BE2C (cell line): ENCODE measurements around the gene PCDHGC4.
A peak's percentile ranks its signal among the peaks of the same experiment; 100 is the strongest.

ENCODE experiments used
- DNase-seq: peaks from one replicate; pipeline ENCODE4 v3.0.0-alpha.2; 2020
- H3K27me3 ChIP-seq: fragments of 250-450 bp; sonication (Bioruptor Pico); 2 replicates; pipeline ENCODE4 v1.5.1; 2020; ENCODE audit warnings: mild to moderate bottlenecking
- H3K36me3 ChIP-seq: fragments of 250-450 bp; sonication (Bioruptor Pico); 2 replicates; pipeline ENCODE4 v1.5.1; 2020; ENCODE audit warnings: mild to moderate bottlenecking
- H3K4me1 ChIP-seq: fragments of 250-450 bp; sonication (Bioruptor Pico); 2 replicates; pipeline ENCODE4 v1.5.1; 2020
- H3K4me3 ChIP-seq: 2 replicates; pipeline ENCODE4 v1.5.1; 2011; ENCODE audit warnings: low read depth, low read length
- H3K9me3 ChIP-seq: fragments of 250-450 bp; sonication (Bioruptor Pico); 2 replicates; pipeline ENCODE4 v1.5.1; 2020
- TF ChIP-seq, protein P1 (sequence below): IDR thresholded peaks from 2 replicates; pipeline ENCODE4 v1.5.1; 2012; ENCODE audit warnings: mild to moderate bottlenecking, low read depth, low read length

PCDHGC4 gene

DNA sequence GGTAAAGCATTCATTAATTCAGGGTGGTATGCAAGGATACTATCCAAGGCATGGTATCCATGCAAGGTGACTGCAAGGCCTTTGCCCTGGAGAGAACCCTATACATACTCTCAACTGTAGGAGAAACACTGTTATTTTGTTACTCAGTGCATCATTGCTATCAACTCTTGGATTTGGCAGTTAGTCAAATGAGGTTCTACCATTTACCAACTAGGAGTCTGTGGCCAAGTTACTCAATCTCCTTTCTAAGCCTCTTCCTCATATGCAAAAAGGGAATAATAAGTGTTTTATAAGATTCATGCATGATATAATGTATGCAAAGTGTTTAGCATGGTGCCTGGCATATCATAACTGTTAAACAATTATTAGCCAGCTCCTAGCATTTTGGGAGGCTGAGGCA, 5.1 kb upstream of the PCDHGC4 start:
- no peak for DNase-seq
- Histone ChIP-seq H3K4me3 (no peak overlapping the region), H3K27me3 (no peaks in the 10 kb centered on the region), H3K4me1 (peaks cover 5% of the 10 kb centered on the region), H3K36me3 (peaks cover 5% of the 10 kb centered on the region; the same call in 1 of the 2 replicates), H3K9me3 (no peaks in the 10 kb centered on the region)
- TF ChIP-seq, protein P1, sequence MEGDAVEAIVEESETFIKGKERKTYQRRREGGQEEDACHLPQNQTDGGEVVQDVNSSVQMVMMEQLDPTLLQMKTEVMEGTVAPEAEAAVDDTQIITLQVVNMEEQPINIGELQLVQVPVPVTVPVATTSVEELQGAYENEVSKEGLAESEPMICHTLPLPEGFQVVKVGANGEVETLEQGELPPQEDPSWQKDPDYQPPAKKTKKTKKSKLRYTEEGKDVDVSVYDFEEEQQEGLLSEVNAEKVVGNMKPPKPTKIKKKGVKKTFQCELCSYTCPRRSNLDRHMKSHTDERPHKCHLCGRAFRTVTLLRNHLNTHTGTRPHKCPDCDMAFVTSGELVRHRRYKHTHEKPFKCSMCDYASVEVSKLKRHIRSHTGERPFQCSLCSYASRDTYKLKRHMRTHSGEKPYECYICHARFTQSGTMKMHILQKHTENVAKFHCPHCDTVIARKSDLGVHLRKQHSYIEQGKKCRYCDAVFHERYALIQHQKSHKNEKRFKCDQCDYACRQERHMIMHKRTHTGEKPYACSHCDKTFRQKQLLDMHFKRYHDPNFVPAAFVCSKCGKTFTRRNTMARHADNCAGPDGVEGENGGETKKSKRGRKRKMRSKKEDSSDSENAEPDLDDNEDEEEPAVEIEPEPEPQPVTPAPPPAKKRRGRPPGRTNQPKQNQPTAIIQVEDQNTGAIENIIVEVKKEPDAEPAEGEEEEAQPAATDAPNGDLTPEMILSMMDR, result no peak

GRCh38 chr5:141483902-141484301, 928 bp upstream of the PCDHGC4 start:
- Histone ChIP-seq H3K4me3 (peak overlapping the region; percentile 78), H3K27me3 (no peaks in the 10 kb centered on the region), H3K9me3 (no peaks in the 10 kb centered on the region), H3K36me3 (peaks cover 38% of the 10 kb centered on the region), H3K4me1 (no peaks in the 10 kb centered on the region; the same call in none of the 2 replicates)
- TF ChIP-seq, protein P1, result no peak
- no peak for DNase-seq

DNA sequence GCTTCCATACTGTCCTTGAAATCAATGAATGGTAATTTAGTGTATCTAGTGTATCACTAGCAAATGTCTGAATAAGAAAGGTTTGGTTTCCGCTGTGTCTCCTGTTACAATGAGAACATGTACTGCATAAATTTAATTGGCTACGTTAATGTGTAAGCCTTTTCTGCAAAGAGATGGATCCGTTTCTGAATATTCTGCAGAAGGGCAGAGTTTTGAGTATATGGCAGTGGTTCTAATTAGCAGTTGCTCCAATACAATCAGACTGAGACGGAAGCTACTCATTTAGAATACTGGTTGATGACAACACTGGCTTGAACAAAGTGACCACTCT, 555 bp upstream of the PCDHGC4 start:
- H3K4me1 ChIP-seq, result no peaks in the 10 kb centered on the region; the same call in none of the 2 replicates
- TF ChIP-seq, protein P1, result no peak
- H3K4me3 ChIP-seq, result peak overlapping the region; percentile 78
- peaks cover 41% of the 10 kb centered on the region for H3K36me3 ChIP-seq
- DNase-seq, result no peak
- H3K27me3 ChIP-seq, result no peaks in the 10 kb centered on the region
- no peaks in the 10 kb centered on the region for H3K9me3 ChIP-seq

DNA sequence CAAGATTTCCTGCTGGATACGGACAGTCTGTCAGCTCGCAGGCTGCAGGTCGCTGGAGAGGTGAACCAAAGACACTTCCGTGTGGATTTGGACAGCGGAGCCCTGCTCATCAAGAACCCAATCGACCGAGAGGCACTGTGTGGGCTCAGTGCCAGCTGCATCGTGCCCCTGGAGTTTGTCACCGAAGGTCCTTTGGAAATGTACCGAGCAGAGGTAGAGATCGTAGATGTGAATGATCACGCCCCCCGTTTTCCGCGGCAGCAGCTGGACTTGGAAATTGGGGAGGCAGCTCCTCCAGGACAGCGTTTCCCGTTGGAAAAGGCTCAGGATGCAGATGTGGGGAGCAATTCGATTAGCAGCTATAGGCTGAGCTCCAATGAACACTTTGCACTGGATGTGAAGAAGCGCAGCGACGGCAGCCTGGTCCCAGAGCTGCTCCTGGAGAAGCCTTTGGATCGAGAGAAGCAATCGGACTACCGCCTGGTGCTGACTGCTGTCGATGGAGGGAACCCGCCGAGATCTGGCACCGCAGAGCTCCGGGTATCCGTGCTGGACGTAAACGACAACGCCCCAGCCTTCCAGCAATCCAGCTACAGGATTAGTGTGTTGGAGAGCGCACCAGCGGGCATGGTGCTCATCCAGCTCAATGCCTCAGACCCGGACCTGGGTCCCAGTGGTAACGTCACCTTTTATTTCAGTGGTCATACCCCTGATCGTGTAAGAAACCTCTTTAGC, 658 bp downstream of the PCDHGC4 start:
- TF ChIP-seq, protein P1, result no peak
- no peaks in the 10 kb centered on the region for H3K27me3 ChIP-seq
- no peak for DNase-seq
- H3K36me3 ChIP-seq, result peaks cover 52% of the 10 kb centered on the region
- peak overlapping the region; percentile 78 for H3K4me3 ChIP-seq
- no peaks in the 10 kb centered on the region for H3K9me3 ChIP-seq
- H3K4me1 ChIP-seq, result no peaks in the 10 kb centered on the region; the same call in none of the 2 replicates

GRCh38 chr5:141486091-141486490, 1.3 kb downstream of the PCDHGC4 start:
- Histone ChIP-seq H3K9me3 (no peaks in the 10 kb centered on the region), H3K4me3 (no peak overlapping the region), H3K27me3 (no peaks in the 10 kb centered on the region), H3K4me1 (no peaks in the 10 kb centered on the region; the same call in none of the 2 replicates), H3K36me3 (peaks cover 56% of the 10 kb centered on the region)
- TF ChIP-seq, protein P1, result no peak
- no peak for DNase-seq

GRCh38 chr5:141487131-141487530, 2.3 kb downstream of the PCDHGC4 start:
- H3K36me3 ChIP-seq, result peaks cover 63% of the 10 kb centered on the region
- TF ChIP-seq, protein P1, result no peak
- DNase-seq, result no peak
- no peaks in the 10 kb centered on the region; the same call in none of the 2 replicates for H3K4me1 ChIP-seq
- no peaks in the 10 kb centered on the region for H3K27me3 ChIP-seq
- no peaks in the 10 kb centered on the region for H3K9me3 ChIP-seq
- H3K4me3 ChIP-seq, result no peak overlapping the region
